ENCODE data around the gene ZNF428. TPM values are rescaled to one million over a fixed set of nuclear protein-coding genes. Genes with fewer than 3 reads are reported as not detected.

ZNF428 gene
- total and polyA plus RNA-seq, 2 of the 4 experiments (the other 2 are of a cell fraction): 9.9 to 32.3 TPM

GRCh38 chr19:43584484-43584883, 34.9 kb downstream of the ZNF428 start:
- H4K20me1 ChIP-seq (ENCODE audit: insufficient read depth, low read length): peaks cover under 1% of the 10 kb centered on the region
- TF ChIP-seq RAD21 (IDR thresholded peaks at IDR 0.05; ENCODE audit: low read length) (no peak), ELK1 (IDR thresholded peaks at IDR 0.05; ENCODE audit: borderline replicate concordance, low read depth, low read length) (no peak), RCOR1 (IDR thresholded peaks at IDR 0.05; ENCODE audit: insufficient replicate concordance, low read length) (no peak), USF2 (IDR thresholded peaks at IDR 0.05; ENCODE audit: low read depth, low read length) (no peak), MAZ (IDR thresholded peaks at IDR 0.05; ENCODE audit: borderline replicate concordance, low read depth, low read length) (no peak), MXI1 (IDR thresholded peaks at IDR 0.05; ENCODE audit: borderline replicate concordance, low read depth, low read length) (no peak), POLR2A (IDR thresholded peaks at IDR 0.05; ENCODE audit: low read depth, low read length) (no peak), BHLHE40 (IDR thresholded peaks at IDR 0.05; ENCODE audit: low read depth, low read length) (no peak), RFX5 (IDR thresholded peaks at IDR 0.05; ENCODE audit: low read depth, low read length) (no peak), NFE2L2 (IDR thresholded peaks at IDR 0.05; ENCODE audit: low read depth, low read length) (no peak), FOS (IDR thresholded peaks at IDR 0.05; ENCODE audit: low read depth, low read length) (no peak), MAFK (IDR thresholded peaks at IDR 0.05; ENCODE audit: low read depth, low read length) (no peak), SMC3 (IDR thresholded peaks at IDR 0.05; ENCODE audit: low read depth, low read length) (no peak)
- no peaks in the 10 kb centered on the region for H3K27me3 ChIP-seq (ENCODE audit: control insufficient read depth, insufficient read depth, low read length)
- peak overlapping the region; percentile 58 for H2AK9ac ChIP-seq (replicated peaks; ENCODE audit: low read depth, low read length, poor library complexity)
- H2BK15ac ChIP-seq (ENCODE audit: low read depth, low read length): no peak overlapping the region
- no peak overlapping the region for H3K9ac ChIP-seq (ENCODE audit: low read depth, low read length)
- no peak overlapping the region for H2BK120ac ChIP-seq (ENCODE audit: low read depth, low read length)
- no peak overlapping the region for H3K18ac ChIP-seq (ENCODE audit: low read depth, low read length)
- no peak overlapping the region for H3K4me2 ChIP-seq (ENCODE audit: low read depth, low read length)
- no peak overlapping the region for H3K56ac ChIP-seq (ENCODE audit: extremely low read depth, insufficient read depth, low read length)
- H3K9me3 ChIP-seq (ENCODE audit: control insufficient read depth, insufficient read depth, low read length): no peaks in the 10 kb centered on the region
- H3K9me1 ChIP-seq (ENCODE audit: insufficient read depth, low read length): peaks cover 11% of the 10 kb centered on the region
- in situ Hi-C loops (cut with MboI; ENCODE audit: low sequenced_read_pairs): no loop called here
- H2AFZ ChIP-seq (replicated peaks; ENCODE audit: low read length, poor library complexity): no peak overlapping the region
- no peak overlapping the region for H3K27ac ChIP-seq (ENCODE audit: insufficient read depth, low read length)
- H3K4me3 ChIP-seq (ENCODE audit: insufficient read depth, low read depth, low read length): no peak overlapping the region
- no TSS peak for BruUV-seq (replicated peaks)
- H2AK5ac ChIP-seq (ENCODE audit: low read depth, low read length): no peak overlapping the region
- dilution Hi-C loops (cut with HindIII; ENCODE audit: low sequenced_read_pairs, unreplicated experiment): no loop called here
- H3K79me1 ChIP-seq (ENCODE audit: low read depth in 1 of 2, low read length in 2 of 2): peaks cover 10 to 27% of the 10 kb centered on the region in 2 experiments; a peak in 3 of 4 replicates
- no peak overlapping the region for H2BK5ac ChIP-seq (ENCODE audit: low read depth, low read length, poor library complexity, severe bottlenecking)
- no peak overlapping the region for H3K4ac ChIP-seq (ENCODE audit: low read depth, low read length)
- H2BK20ac ChIP-seq (ENCODE audit: low read depth, low read length): no peak overlapping the region
- CTCF ChIA-PET: no interaction called here
- H3K14ac ChIP-seq (replicated peaks; ENCODE audit: low read depth, low read length): no peak overlapping the region
- no peak for DNase-seq
- WGBS, 2 experiments (ENCODE audit: extremely low coverage in 2 of 2, insufficient read length in 1 of 2): no CpG with 5 or more reads among the region's 1 CpG
- no peak overlapping the region for H4K5ac ChIP-seq (ENCODE audit: low read depth, low read length)
- H3K36me3 ChIP-seq (ENCODE audit: control insufficient read depth, insufficient read depth, low read length): peaks cover 11% of the 10 kb centered on the region
- no peak overlapping the region for H3K23ac ChIP-seq (ENCODE audit: low read depth, low read length)
- no peak for ATAC-seq (ENCODE audit: low read depth)
- H4K8ac ChIP-seq (ENCODE audit: low read depth in 2 of 2, low read length in 2 of 2): no peak overlapping the region
- H3K4me1 ChIP-seq (ENCODE audit: control insufficient read depth, insufficient read depth, low read length): no peaks in the 10 kb centered on the region
- intact Hi-C loops (cut with micrococcal nuclease): no loop called here
- POLR2A ChIA-PET (ENCODE audit: unreplicated experiment): interaction anchor here (0.6 kb wide), 1 partner anchor 20 kb away, joined by 3 read pairs; no protein-coding TSS in a partner anchor
- H4K91ac ChIP-seq (ENCODE audit: insufficient read depth, low read depth, low read length): no peak overlapping the region

All from IMR-90 (cell line).